Glomerular endothelial cell (primary cell): ENCODE results near the gene NRXN2. TPM values are rescaled to one million over a fixed set of nuclear protein-coding genes. Genes with fewer than 3 reads are reported as not detected.

Experiments used
- DNase-seq: peaks from one replicate; pipeline ENCODE4 v3.0.0-alpha.2; 2011; ENCODE audit warnings: low read depth, low spot score; ENCODE audit errors: extremely low read depth
- total RNA-seq: library from RNA; depleted of rRNA; stranded (reverse); fragments of >200 nt; gene quantifications from 2 replicates; pipeline ENCODE4 v1.2.3, GENCODE V29; 2015

NRXN2 gene
- total RNA-seq, 1 donor from 2014 or later: not detected

- DNase-seq: no peak
Measured at GRCh38 chr11:64633555-64634159, 89.3 kb downstream of the NRXN2 start.

GRCh38 chr11:64632654-64633053 is 90.3 kb downstream of the NRXN2 start:
- no peak for DNase-seq

GRCh38 chr11:64632237-64632636 is 90.8 kb downstream of the NRXN2 start:
- DNase-seq: no peak

DNA sequence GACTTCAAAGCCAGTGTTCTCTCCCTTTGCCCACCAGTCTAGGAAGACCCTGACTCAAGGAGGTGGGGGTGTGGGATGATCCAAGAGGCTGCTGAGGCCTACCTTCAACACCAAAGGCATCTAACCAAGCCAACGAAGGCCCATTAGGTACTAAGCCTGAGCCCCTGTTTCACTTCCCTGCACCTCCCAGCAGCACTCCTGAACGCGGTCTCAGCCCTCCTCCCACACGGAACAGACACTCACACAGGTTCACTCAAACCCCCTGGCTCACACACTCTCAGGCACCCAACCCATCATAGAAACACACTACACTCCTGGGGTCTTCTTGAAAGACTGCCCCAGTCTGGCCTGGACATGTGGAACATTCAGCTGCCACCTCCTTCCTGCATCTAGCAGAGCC is 91.3 kb downstream of the NRXN2 start:
- DNase-seq: no peak

- no peak for DNase-seq
Measured at GRCh38 chr11:64629796-64630562, 93.0 kb downstream of the NRXN2 start.

- no peak for DNase-seq
Measured at GRCh38 chr11:64629103-64629502, 93.9 kb downstream of the NRXN2 start.

DNA sequence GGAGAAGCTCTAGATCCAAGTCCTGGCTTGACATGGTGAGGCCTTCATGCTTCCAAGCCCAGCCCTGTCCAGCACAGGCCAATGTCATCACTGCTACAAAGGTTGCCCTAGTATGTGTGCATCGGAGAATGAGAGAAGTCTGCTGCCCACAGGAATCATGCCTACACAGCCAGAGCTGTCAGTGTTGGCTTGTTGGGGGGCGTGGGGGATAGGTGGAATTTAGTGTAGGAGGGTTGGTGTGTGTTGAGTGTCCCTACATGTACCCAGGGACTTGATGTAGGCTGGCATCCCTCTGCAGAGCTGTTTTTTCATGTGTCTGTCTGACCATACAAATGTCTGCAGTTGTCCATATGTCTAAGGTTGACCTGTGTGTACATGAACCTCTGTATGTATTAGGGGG is 94.4 kb downstream of the NRXN2 start:
- DNase-seq: no peak

GRCh38 chr11:64627371-64627770 is 95.6 kb downstream of the NRXN2 start:
- DNase-seq: no peak

GRCh38 chr11:64626637-64627036 is 96.4 kb downstream of the NRXN2 start:
- DNase-seq: no peak

DNA sequence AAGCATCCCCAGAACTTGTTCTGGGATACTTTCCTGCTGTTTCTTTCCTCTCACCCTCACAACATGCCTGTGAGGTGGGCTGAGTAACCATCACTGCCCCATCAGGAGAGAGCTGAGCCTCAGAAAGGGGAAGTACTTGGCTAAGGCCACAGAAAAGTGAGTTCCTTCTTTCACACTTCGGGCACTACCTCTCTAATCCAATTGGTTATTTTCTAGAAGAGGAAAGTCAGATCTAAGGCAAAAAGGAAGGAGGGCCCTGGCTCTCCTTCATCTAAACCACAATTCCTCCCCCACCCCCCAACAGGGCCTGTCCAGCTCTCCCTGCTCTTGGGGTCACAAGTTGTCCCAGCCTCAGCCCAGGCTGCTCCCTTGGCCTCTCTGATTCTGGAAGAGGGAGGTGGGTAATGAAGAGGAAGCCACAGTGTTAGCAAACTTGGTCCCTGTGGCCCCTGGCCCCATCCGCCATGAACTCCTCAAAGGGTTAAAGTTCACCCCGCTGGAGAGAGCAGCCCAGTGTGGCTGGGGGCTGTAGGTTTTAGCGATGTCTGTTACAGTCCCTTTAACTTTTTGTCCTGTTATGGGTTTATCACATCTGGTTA is 98.0 kb downstream of the NRXN2 start:
- no peak for DNase-seq

GRCh38 chr11:64622681-64623080 is 100.3 kb downstream of the NRXN2 start:
- DNase-seq: no peak

GRCh38 chr11:64621283-64622019 is 101.5 kb downstream of the NRXN2 start:
- DNase-seq: no peak

GRCh38 chr11:64620381-64620971 is 102.5 kb downstream of the NRXN2 start:
- no peak for DNase-seq

DNA sequence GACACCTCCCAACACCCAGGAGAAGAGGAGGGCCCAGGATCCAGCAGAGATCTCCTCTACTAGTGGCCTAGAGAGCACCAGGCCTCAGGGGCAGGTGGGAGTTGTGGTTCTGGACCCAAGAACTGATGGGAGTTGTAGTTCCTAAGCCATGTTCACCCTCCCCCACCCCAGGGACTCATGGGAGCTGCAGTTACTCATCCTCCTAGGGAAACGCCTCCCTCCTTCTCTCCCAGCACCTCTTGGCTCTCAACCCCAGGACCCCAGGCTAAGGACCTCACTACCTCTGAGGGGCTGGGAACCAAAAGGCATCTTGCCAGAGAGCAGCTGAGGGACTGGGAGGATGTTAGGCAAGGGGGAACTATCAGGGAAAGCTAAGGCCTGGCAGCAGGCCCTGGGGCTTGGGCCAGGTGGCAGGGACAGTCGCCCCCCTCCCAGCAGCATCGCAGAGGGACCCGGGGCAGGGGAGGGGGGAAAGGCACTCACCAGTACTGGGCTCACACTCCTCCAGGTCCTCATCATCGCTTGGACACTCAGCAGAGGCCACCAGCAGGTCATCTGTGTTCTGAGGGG is 103.1 kb downstream of the NRXN2 start:
- DNase-seq: no peak

DNA sequence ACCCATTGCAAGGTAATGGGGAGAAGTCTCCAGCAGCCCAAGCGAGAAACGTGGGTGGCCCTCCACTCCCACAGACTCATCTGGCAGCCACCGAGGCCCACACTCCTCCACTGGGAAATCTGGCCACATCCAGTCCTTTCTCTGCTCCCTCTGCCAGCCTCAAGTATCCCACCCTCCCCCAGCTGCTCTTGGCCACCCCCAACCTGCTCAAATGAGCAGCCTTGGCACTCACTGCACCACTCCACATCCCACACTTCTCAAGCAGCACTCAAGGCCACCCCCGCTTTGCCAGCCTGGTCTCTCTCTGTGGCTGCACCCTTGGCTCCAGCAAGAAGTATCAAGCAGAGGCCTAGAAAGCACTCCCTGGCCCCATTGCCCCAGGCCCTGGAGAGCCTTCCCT is 103.8 kb downstream of the NRXN2 start:
- DNase-seq: no peak

DNA sequence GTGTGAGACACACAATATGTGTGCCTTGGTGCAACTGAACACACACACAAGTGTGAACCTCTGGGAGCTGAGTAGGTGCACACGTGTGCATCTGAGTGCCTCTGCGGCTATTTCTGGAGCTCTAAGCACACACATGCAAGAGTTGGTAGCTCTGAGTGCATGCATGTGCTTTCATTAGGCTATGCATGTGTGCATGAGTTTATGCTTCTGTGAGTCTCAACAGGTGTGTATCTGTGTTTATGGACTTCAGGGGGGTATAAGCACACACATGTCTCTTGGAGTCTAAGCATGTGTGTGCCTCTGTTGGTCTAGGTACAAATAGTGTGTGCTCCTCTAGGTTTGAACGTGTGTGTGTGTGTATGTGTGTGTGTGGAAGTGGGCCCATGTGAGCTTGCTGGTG is 106.2 kb downstream of the NRXN2 start:
- DNase-seq: no peak

- no peak for DNase-seq
Measured at GRCh38 chr11:64614917-64615316, 108.1 kb downstream of the NRXN2 start.

DNA sequence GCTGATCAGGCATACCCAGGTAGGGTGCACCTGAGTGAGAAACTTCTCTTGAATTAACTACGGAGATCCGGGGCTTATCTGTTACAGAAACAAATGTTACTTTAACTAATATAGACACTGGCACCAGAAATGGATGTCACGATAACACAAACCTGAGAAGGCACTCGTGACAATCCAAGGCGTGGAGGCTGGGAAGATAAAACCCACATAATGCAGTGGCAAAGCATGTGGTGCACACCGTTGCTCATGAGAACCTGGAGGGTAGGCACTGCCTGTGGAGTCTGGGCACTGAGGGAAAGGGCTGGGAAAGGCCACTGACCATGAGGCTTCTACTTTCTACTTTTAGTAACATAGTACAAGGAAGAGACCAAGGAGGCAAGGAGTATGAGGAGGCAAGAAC is 109.3 kb downstream of the NRXN2 start:
- no peak for DNase-seq

DNA sequence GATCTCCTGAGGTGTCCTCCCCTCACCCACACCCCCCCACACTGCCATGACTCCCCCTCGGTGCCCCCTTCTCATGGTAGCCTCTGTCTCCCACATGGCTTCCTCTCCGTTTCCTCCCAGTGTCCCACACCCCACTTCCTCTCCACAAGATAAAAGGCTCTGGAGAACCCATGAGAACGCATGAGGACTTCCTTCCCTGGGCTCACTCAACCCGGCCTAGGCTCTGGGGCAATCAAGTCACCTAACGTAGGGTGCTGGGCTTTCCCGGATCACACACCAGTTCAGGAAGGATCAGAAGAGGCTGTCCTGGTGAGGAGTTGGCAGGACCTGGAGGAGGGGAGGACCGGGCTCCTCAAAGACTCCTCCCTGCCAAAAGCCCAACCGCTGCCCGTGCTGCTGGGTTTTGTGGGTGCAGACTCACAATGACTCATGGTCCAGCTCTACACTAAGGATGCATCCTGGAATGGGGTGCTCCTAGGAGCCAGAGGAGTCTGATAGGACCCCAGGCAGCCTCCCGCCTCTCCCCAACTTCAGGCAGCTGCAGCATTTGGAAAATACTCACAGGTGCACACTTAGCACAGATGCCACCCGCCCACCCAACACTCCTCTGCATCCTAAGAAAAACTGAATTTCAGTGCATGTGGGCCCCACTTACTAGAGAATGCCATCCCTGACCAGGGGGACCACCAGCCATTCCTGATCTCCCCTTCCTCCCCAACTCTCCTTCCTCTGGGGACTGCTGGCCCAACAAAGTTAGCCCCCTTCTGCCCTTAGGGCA is 110.9 kb downstream of the NRXN2 start:
- no peak for DNase-seq

- no peak for DNase-seq
Measured at GRCh38 chr11:64611176-64611575, 111.8 kb downstream of the NRXN2 start.
